BJ (cell line): ENCODE results near the gene ST7. TPM values are rescaled to one million over a fixed set of nuclear protein-coding genes. Genes with fewer than 3 reads are reported as not detected.
"Not testable (repeated sequence)": the region's sequence is repeated elsewhere in the genome, so short reads cannot be mapped to it uniquely, and the experiment has no call there.

ENCODE experiments used
- CTCF ChIA-PET: fragments of 350-600 bp; formaldehyde crosslinking; extraction: SDS; loops from one replicate; lab custom pipeline; 2021; ENCODE audit warnings: antibody characterized with exemption, inconsistent platforms; lab: Yijun Ruan, JAX
- POLR2A ChIA-PET: fragments of 300-600 bp; sonication (Branson Sonifier 250); formaldehyde crosslinking; extraction: SDS; loops from one replicate; lab custom pipeline; 2021; ENCODE audit warnings: antibody characterized with exemption; lab: Charles Lee
- DNase-seq: peaks from one replicate; pipeline ENCODE4 v3.0.0-alpha.2; 2011; ENCODE audit warnings: low read depth
- H3K27me3 ChIP-seq: 2 replicates; pipeline ENCODE4 v1.6.0; 2011; ENCODE audit warnings: low read length; ENCODE audit not compliant: control insufficient read depth, insufficient read depth
- H3K36me3 ChIP-seq: 2 replicates; pipeline ENCODE4 v1.5.1; 2011; ENCODE audit warnings: low read length; ENCODE audit not compliant: control insufficient read depth, insufficient read depth
- H3K4me3 ChIP-seq: 2 replicates; pipeline ENCODE4 v1.5.1; 2011; ENCODE audit warnings: low read depth, mild to moderate bottlenecking, control low read depth, low read length
- polyA plus RNA-seq: library from polyadenylated mRNA; depleted of rRNA; stranded (reverse); fragments of >200 nt; gene quantifications from 2 replicates; pipeline ENCODE4 v1.2.3, GENCODE V29; 2011
- TF ChIP-seq, protein P1 (sequence below): IDR thresholded peaks from 2 replicates; pipeline ENCODE4 v1.5.1; 2011; ENCODE audit warnings: low read depth, mild to moderate bottlenecking, control low read depth, inconsistent platforms, low read length, moderate library complexity; ENCODE audit not compliant: insufficient read depth

ST7 gene
- polyA plus RNA-seq, 1 experiment, result 16.0 TPM

DNA sequence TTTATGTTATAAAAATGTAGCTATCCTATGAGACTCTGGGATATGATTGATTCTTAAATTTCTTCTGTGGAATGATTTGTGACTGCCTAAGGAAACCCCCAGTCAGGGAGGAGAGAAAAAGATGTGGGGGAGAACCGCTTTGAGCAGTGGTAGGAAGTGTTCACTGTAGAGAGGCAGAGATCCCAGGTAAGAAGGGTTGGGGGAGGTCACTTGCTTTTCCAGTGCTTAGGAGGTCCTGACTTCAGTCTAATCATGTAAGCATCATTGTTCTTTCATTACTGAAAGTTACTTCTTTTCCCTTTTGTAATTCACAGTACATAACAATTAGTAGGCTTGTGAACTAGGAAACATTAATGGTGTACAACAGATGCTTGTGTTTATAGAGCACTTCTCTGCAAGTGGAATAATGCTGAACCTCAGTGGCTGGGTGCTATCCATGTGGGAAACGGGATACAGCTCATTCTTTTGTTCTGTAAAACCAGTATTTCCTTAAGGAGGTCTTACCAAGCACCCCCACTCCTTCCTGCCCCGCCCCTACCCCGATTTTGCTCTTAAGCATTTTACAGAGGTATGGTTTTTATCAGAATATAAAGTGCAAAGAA lies 165.4 kb downstream of the ST7 start:
- ChIA-PET CTCF (interaction anchor here (1.0 to 14.6 kb wide), 7 partner anchors 9 to 189 kb away, joined by 3 to 200 read pairs (median 6); no protein-coding TSS in a partner anchor), POLR2A (no interaction called here)
- Histone ChIP-seq H3K36me3 (no peaks in the 10 kb centered on the region), H3K27me3 (no peaks in the 10 kb centered on the region), H3K4me3 (no peak overlapping the region)
- DNase-seq, result no peak
- TF ChIP-seq, protein P1, sequence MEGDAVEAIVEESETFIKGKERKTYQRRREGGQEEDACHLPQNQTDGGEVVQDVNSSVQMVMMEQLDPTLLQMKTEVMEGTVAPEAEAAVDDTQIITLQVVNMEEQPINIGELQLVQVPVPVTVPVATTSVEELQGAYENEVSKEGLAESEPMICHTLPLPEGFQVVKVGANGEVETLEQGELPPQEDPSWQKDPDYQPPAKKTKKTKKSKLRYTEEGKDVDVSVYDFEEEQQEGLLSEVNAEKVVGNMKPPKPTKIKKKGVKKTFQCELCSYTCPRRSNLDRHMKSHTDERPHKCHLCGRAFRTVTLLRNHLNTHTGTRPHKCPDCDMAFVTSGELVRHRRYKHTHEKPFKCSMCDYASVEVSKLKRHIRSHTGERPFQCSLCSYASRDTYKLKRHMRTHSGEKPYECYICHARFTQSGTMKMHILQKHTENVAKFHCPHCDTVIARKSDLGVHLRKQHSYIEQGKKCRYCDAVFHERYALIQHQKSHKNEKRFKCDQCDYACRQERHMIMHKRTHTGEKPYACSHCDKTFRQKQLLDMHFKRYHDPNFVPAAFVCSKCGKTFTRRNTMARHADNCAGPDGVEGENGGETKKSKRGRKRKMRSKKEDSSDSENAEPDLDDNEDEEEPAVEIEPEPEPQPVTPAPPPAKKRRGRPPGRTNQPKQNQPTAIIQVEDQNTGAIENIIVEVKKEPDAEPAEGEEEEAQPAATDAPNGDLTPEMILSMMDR, result no peak

DNA sequence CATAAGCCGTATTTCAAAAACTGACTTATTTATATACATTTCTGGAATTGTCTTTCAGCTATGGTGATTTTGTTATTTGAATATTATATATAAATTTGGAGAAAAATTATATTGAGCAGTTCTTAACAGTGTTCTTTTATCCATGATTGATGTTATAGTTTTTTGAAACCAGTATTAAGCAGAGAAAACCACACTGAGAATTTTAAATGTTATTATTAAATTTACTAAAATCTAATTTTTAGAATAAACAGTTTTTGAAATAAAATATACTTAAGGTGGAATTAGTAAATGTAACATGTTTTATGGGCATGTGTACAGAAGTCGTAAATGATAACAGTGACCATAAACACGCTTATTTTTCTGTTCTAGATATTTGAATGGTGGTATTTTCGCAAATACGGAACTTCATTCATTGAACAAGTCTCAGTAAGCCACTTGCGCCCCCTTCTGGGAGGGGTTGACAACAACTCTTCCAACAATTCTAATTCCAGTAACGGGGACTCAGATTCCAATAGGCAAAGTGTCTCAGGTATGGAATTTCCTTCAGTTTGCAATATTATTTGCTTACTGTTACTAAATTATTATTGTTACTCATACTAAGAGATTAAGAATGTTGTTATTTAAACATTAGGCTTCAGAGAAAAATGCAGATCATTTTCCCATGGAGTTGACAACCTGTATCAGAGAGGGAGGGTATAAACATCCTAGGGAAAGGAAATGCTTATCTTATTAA lies 166.1 kb downstream of the ST7 start:
- ChIA-PET POLR2A (no interaction called here), CTCF (interaction anchor here (0.8 to 14.6 kb wide), 12 partner anchors 8 to 227 kb away, joined by 3 to 200 read pairs (median 3); no protein-coding TSS in a partner anchor)
- TF ChIP-seq, protein P1, result peak; percentile 82
- DNase-seq, result no peak
- Histone ChIP-seq H3K27me3 (no peaks in the 10 kb centered on the region), H3K36me3 (no peaks in the 10 kb centered on the region), H3K4me3 (no peak overlapping the region)

DNA sequence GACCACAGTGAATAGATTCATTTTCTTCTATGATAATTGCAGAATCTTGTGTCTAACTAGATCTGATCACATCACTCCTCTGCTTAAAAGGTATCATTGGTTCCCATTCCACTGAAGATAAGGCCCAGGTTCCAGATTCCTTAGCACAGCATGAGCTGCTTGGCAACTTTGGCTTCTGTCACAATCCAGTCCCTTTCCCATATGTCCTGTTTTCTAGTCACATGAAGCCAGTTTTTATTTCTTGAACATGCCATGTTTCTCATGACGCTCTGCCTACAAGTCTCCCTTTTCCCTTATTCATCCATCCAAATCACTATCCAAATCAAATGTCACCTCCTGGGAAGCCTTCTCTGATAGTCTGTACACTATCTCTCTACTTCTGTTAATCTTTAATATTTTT lies 167.0 kb downstream of the ST7 start:
- H3K36me3 ChIP-seq, H3K4me3 ChIP-seq, DNase-seq, H3K27me3 ChIP-seq, POLR2A ChIA-PET: not testable (repeated sequence)
- CTCF ChIA-PET, result interaction anchor here (0.6 to 14.6 kb wide), 15 partner anchors 10 to 226 kb away, joined by 3 to 200 read pairs (median 3); no protein-coding TSS in a partner anchor

DNA sequence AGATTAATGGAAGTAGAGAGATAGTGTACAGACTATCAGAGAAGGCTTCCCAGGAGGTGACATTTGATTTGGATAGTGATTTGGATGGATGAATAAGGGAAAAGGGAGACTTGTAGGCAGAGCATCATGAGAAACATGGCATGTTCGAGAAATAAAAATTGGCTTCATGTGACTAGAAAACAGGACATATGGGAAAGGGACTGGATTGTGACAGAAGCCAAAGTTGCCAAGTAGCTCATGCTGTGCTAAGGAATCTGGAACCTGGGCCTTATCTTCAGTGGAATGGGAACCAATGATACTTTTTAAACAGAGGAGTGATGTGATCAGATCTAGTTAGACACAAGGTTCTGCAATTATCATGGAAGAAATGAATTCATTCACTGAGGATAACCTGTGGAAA lies 168.7 kb downstream of the ST7 start:
- H3K36me3 ChIP-seq, DNase-seq, H3K4me3 ChIP-seq, POLR2A ChIA-PET, H3K27me3 ChIP-seq: not testable (repeated sequence)
- CTCF ChIA-PET, result interaction anchor here (0.7 to 14.6 kb wide), 7 partner anchors 11 to 193 kb away, joined by 3 to 200 read pairs (median 5); partner anchors contain the start of gene ST7

GRCh38 chr7:117122536-117122935 lies 169.2 kb downstream of the ST7 start:
- ChIA-PET CTCF (interaction anchor here (0.6 to 14.6 kb wide), 7 partner anchors 9 to 194 kb away, joined by 3 to 200 read pairs (median 3); partner anchors contain the start of gene ST7), POLR2A (no interaction called here)
- DNase-seq, result no peak
- no peaks in the 10 kb centered on the region for H3K27me3 ChIP-seq
- no peak overlapping the region for H3K4me3 ChIP-seq
- TF ChIP-seq, protein P1, result no peak
- H3K36me3 ChIP-seq, result no peaks in the 10 kb centered on the region

DNA sequence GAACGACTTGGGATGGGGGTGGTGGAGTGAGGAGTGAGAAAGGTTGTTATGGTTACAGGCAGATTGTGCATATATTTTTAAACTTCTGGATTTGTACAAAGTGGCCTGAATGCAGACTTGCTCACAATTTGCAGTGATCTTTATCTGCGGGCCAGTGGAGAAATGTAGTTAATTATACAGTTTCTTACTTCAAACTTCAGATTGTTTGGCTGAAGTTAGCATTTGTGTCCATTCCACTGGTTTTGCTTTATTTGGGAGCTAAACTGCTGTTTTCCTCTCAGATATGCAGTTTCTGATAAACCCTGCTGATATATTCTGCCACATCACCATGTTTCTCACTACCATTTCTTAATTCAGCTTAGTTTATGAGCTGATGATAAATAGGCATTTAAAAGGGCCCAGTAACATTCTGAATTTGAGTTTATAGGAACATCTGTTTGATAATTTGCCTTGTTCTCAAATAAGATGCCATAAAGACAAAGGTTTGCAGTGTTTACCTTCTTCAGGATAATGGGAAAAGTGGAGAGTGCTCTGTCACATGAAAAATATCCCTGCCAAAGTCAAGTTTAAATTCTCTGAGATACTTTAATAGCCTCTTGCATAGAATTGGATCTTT lies 170.1 kb downstream of the ST7 start:
- Histone ChIP-seq H3K27me3 (no peaks in the 10 kb centered on the region), H3K36me3 (no peaks in the 10 kb centered on the region), H3K4me3 (no peak overlapping the region)
- CTCF ChIA-PET, result interaction anchor here (0.6 to 14.6 kb wide), 5 partner anchors 8 to 194 kb away, joined by 3 to 200 read pairs (median 3); partner anchors contain the start of gene ST7
- no peak for DNase-seq
- TF ChIP-seq, protein P1, result no peak
- POLR2A ChIA-PET, result no interaction called here
